Measurements from ENCODE around the gene HFE. TPM values are rescaled to one million over a fixed set of nuclear protein-coding genes. Genes with fewer than 3 reads are reported as not detected.
"Not testable (repeated sequence)": the region's sequence is repeated elsewhere in the genome, so short reads cannot be mapped to it uniquely, and the experiment has no call there.

HFE gene
- polyA plus RNA-seq, 4 donors = 6.2 to 8.7 (median 7.3) TPM

- DNase-seq (ENCODE audit: low read depth in 4 of 4, low spot score in 3 of 4) = not testable (repeated sequence)
Measured at GRCh38 chr6:26058477-26059033, 28.7 kb upstream of the HFE start.

DNA sequence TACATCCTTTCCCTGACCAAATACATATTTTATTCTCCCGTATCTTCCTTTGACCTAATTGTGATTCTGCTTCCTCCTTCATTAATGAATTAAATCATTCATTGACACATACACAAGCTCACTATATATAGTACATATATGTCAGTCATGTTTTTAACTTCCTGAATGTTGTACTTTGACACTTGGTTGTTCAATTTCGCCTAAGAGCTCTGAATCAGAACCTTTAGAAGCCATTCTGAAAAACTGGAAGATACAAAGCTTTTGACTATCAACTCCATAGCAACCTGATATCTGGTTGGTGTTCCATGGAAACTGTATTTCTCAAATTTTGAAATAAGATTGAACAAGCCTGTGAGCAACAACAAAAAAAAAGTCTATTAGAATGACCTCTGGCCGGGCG is 27.3 kb upstream of the HFE start:
- no peak for DNase-seq (ENCODE audit: low read depth in 4 of 4, low spot score in 3 of 4)

- no peak for DNase-seq (ENCODE audit: low read depth in 4 of 4, low spot score in 3 of 4)
Measured at GRCh38 chr6:26064619-26065257, 22.5 kb upstream of the HFE start.

DNA sequence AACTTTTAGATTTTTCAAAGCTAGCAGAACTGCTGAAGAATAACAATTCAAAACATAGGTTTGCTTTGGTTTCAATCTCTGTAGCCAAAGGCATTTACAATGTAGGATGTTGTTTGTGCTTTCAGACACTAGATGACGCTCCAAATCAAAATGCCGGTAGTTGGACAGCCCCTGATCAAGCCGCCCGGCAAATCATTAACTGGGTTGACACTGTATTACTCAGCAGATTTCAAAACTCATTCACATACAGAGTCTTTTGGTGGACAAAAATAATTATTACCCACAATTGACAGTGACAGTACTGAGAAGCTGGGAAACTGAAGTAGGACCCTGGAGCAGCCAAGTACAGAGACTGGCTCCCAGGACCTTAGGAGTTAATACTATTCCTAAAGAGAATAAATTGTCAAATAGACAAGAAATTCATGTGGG is 21.3 kb upstream of the HFE start:
- peak; percentile 58 to 86 (median 78) for DNase-seq (ENCODE audit: low read depth in 4 of 4, low spot score in 3 of 4)

DNA sequence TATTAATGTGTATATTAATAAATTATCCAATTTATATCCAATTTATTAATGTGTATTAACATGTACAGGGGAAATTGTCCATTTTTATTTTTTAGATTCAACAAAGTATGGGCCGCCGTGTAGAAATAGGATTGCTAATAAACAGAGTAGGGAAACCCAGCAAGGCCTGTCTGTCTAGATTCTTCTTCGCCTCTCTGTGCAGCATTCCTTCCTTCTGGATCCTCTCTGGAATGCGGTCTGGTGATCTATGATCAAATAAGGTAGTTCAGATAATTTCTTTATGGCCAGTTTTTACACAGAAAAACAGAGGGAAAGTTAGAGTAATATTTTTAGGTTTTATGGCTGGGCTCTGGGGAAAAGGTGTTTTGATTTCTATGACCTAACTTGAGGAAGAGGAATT is 19.9 kb upstream of the HFE start:
- no peak for DNase-seq (ENCODE audit: low read depth in 4 of 4, low spot score in 3 of 4)

DNA sequence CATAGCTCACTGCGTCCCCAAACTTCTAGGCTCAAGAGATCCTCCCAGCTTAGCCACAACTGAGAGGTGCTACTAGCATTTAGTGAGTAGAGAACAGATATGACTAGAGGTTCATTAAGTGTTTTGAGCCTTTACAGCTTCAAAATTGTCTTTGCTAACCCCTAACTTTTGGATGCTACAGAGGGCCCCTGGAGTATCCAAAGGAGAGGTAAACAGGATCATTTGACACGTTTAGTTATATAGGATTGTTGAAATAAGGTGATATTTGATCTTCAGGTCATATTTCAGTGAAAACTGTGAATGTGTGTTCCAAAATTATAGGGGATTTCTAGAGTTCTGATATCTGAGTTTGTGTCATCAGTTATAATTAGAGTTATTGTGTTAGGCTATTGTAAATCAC is 19.2 kb upstream of the HFE start:
- DNase-seq (ENCODE audit: low read depth in 4 of 4, low spot score in 3 of 4) = no peak

- DNase-seq (ENCODE audit: low read depth in 4 of 4, low spot score in 3 of 4) = no peak
Measured at GRCh38 chr6:26071135-26071534, 16.1 kb upstream of the HFE start.

DNA sequence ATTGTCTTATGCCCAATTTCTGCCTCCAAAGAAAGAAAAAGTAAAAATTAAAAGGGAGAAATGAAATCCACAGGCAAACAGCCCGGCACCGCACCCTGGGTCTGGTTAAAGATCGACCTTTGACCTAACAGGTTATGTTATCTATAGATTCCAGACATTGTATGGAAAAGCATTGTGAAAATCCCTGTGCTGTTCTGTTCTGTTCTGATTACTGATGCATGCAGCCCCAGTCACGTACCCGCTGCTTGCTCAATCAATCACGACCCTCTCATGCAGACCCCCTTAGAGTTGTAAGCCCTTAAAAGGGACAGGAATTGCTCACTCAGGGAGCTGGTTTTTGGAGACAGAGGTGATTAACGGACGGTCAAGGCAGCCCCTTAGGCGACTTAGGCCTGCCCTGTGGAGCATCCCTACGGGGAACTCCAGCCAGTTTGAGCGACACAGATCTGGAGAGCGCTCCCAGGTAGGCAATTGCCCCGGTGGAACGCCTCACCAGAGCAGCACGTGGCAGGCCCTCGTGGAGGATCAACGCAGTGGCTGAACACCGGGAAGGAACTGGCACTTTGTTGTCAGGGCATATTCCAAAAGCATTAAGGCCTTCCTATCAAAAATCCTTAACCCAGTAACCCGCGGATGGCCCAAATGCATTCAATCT is 12.0 kb upstream of the HFE start:
- no peak for DNase-seq (ENCODE audit: low read depth in 4 of 4, low spot score in 3 of 4)

GRCh38 chr6:26078066-26078465 is 9.2 kb upstream of the HFE start:
- not testable (repeated sequence) for DNase-seq (ENCODE audit: low read depth in 4 of 4, low spot score in 3 of 4)

GRCh38 chr6:26081096-26081495 is 6.1 kb upstream of the HFE start:
- not testable (repeated sequence) for DNase-seq (ENCODE audit: low read depth in 4 of 4, low spot score in 3 of 4)

DNA sequence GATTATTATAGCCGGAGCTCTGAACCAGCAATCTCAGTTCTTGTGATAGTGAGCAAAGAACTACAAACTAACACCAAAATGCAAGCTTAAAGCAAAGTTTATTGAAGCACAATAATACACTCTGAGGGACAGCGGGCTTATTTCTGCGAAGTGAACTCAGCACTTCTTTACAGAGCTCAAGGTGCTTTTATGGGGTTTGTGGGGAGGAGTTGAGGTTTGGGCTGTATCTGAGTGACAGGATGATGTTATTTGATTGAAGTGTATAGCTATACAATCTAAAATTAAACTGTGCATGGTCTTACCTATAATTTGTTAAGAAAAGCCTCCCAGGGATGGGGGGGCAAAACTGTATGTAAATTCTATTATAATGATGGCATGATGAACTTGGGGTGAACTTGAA is 1.0 kb upstream of the HFE start:
- DNase-seq (ENCODE audit: low read depth in 4 of 4, low spot score in 3 of 4) = no peak

DNA sequence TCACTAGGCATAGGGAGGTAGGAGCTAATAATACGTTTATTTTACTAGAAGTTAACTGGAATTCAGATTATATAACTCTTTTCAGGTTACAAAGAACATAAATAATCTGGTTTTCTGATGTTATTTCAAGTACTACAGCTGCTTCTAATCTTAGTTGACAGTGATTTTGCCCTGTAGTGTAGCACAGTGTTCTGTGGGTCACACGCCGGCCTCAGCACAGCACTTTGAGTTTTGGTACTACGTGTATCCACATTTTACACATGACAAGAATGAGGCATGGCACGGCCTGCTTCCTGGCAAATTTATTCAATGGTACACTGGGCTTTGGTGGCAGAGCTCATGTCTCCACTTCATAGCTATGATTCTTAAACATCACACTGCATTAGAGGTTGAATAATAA is 1.1 kb downstream of the HFE start:
- DNase-seq (ENCODE audit: low read depth in 4 of 4, low spot score in 3 of 4) = no peak

DNA sequence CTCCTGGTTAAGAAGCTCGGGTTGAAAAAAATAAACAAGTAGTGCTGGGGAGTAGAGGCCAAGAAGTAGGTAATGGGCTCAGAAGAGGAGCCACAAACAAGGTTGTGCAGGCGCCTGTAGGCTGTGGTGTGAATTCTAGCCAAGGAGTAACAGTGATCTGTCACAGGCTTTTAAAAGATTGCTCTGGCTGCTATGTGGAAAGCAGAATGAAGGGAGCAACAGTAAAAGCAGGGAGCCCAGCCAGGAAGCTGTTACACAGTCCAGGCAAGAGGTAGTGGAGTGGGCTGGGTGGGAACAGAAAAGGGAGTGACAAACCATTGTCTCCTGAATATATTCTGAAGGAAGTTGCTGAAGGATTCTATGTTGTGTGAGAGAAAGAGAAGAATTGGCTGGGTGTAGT is 2.0 kb downstream of the HFE start:
- DNase-seq (ENCODE audit: low read depth in 4 of 4, low spot score in 3 of 4) = no peak

GRCh38 chr6:26092443-26092842 is 5.2 kb downstream of the HFE start:
- no peak for DNase-seq (ENCODE audit: low read depth in 4 of 4, low spot score in 3 of 4)

GRCh38 chr6:26094036-26094435 is 6.8 kb downstream of the HFE start:
- DNase-seq (ENCODE audit: low read depth in 4 of 4, low spot score in 3 of 4) = no peak

DNA sequence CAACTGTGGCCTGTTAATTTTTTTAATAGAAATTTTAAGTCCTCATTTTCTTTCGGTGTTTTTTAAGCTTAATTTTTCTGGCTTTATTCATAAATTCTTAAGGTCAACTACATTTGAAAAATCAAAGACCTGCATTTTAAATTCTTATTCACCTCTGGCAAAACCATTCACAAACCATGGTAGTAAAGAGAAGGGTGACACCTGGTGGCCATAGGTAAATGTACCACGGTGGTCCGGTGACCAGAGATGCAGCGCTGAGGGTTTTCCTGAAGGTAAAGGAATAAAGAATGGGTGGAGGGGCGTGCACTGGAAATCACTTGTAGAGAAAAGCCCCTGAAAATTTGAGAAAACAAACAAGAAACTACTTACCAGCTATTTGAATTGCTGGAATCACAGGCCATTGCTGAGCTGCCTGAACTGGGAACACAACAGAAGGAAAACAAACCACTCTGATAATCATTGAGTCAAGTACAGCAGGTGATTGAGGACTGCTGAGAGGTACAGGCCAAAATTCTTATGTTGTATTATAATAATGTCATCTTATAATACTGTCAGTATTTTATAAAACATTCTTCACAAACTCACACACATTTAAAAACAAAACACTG is 10.1 kb downstream of the HFE start:
- DNase-seq (ENCODE audit: low read depth in 4 of 4, low spot score in 3 of 4) = no peak

- no peak for DNase-seq (ENCODE audit: low read depth in 4 of 4, low spot score in 3 of 4)
Measured at GRCh38 chr6:26103141-26103769, 16.0 kb downstream of the HFE start.

DNA sequence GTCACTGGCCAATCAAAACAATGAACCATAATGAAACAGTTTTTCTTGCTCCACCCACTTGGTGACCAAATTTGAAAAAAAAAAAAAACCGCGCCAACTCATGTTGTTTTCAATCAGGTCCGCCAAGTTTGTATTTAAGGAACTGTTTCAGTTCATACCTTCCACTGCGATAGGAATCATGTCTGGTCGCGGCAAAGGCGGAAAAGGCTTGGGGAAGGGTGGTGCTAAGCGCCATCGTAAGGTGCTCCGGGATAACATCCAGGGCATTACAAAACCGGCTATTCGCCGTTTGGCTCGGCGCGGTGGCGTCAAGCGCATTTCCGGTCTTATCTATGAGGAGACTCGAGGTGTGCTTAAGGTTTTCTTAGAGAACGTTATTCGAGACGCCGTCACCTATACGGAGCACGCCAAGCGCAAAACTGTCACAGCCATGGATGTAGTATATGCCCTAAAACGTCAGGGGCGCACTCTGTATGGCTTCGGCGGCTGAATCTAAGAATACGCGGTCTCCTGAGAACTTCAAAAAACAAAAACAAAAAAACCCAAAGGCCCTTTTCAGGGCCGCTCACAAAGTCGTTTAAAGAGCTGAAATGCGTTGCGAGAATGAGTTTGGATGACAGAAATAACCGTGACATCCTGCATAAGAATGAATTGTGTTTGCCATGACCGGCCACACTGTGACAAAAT is 16.7 kb downstream of the HFE start:
- DNase-seq (ENCODE audit: low read depth in 4 of 4, low spot score in 3 of 4) = peak; percentile 88 to 98 (median 93)

DNA sequence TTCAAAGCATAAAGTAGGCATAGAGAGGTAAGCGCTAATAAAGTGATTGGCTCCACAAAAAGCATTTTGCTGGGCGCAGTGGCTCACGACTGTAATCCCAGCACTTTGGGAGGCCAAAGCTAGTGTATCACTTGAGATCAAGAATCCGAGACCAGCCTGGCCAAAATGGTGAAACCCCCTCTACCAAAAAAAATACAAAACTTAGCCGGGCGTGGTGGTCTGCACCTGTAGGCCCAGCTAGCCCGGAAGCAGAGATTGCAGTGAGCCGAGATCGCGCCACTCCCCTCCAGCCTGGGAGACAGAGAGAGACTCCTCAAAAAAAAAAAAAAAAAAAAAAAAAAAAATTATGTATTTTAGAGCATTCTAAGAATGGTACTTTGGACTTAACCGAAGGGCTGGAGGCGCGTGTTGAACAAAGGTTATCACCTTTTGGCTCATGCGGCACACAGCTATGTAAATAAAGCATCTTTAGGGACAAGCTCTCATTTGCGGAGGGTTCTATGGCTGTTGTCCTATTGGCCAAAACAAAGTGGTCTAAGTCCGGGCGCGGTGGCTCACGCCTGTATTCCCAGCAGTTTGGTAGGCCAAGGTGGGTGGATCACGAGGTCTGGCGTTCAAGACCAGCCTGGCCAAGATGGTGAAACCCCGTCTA is 17.4 kb downstream of the HFE start:
- no peak for DNase-seq (ENCODE audit: low read depth in 4 of 4, low spot score in 3 of 4)

- no peak for DNase-seq (ENCODE audit: low read depth in 4 of 4, low spot score in 3 of 4)
Measured at GRCh38 chr6:26105109-26105730, 18.0 kb downstream of the HFE start.

Measured in right renal pelvis (tissue), 4 donors.